HL-60 (cell line): Measurements from ENCODE around the gene ZNF792.

Experiments
- DNase-seq, 2 experiments: peaks; one replicate each; pipeline ENCODE4 v3.0.0-alpha.2; 2010 to 2020; ENCODE audit warnings: low read depth in 1 of 2, low spot score in 1 of 2
- H3K27ac ChIP-seq: fragments of 250-450 bp; sonication (Bioruptor Pico); replicated peaks from 2 replicates; pipeline ENCODE4 v1.5.1; 2020; ENCODE audit warnings: mild to moderate bottlenecking, moderate library complexity
- H3K27me3 ChIP-seq: fragments of 250-450 bp; sonication (Bioruptor Pico); 2 replicates; pipeline ENCODE4 v1.5.1; 2021; ENCODE audit warnings: mild to moderate bottlenecking, moderate library complexity; ENCODE audit not compliant: insufficient read depth, poor library complexity, severe bottlenecking
- H3K4me3 ChIP-seq: replicated peaks from 2 replicates; pipeline ENCODE4 v1.5.1; 2011; ENCODE audit warnings: mild to moderate bottlenecking, control low read depth, low read length; ENCODE audit not compliant: insufficient read depth
- GABPA ChIP-seq: IDR thresholded peaks from 2 replicates; pipeline ENCODE4 v1.6.1; 2012; ENCODE audit warnings: low read depth
- POLR2AphosphoS5 ChIP-seq: IDR thresholded peaks from 2 replicates; pipeline ENCODE4 v1.6.1; 2012; ENCODE audit warnings: low read depth
- SPI1 ChIP-seq: IDR thresholded peaks from 2 replicates; pipeline ENCODE4 v1.6.1; 2012; ENCODE audit warnings: low read depth, mild to moderate bottlenecking, borderline replicate concordance
- TF ChIP-seq, protein P1 (sequence below): IDR thresholded peaks from 2 replicates; pipeline ENCODE4 v1.6.1; 2012; ENCODE audit warnings: low read depth; ENCODE audit not compliant: insufficient replicate concordance
- TF ChIP-seq, protein P2 (sequence below): IDR thresholded peaks from one replicate; pipeline ENCODE4 v1.5.1; 2011; ENCODE audit warnings: low read length, control low read depth, inconsistent platforms; ENCODE audit not compliant: insufficient read depth

ZNF792 gene

DNA sequence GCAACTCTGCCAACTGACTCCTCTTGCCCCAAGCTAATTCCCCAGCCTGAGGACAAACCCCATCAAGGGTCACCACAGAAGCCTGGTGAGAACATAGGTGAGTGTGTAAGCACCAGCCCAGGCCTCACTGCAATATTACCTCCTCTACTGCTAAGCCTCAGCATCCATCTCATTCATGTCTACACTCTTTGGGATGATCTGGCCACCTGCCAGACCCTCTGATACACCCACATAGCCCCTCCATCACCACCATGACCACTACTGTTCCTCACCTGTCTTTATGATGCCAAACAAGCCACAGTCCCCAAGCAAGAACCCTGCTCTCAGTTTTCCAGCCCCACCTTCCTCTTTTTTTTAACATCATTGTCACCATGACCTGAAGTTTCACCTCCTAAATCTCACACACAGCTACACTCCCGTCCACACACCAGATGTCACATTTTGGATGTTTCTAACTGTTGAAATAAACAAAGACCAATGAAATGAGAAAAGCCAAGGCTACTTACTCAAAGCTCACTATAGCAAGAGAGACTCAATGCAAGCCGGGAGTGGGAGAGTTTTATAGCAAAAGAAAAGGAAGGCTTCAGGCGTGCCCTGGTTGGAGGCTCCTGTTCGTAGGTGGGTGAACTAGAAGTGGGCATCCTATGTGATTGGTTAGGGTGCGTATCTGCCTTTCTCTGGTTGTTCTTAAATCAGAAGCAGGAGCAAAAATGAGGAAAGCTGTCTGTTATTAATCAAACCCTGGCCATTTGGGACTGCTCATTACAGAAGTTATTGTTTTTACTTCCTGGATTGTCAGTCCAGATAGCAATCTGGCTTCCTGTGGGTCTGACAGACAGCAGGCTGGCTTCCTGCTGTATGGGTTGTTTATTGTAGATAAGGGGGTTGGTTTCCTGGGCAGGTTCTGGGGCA, 2.0 kb downstream of the ZNF792 start:
- Histone ChIP-seq H3K27me3 (no peaks in the 10 kb centered on the region), H3K4me3 (no peak overlapping the region), H3K27ac (peak overlapping the region; percentile 40)
- TF ChIP-seq, protein P1, sequence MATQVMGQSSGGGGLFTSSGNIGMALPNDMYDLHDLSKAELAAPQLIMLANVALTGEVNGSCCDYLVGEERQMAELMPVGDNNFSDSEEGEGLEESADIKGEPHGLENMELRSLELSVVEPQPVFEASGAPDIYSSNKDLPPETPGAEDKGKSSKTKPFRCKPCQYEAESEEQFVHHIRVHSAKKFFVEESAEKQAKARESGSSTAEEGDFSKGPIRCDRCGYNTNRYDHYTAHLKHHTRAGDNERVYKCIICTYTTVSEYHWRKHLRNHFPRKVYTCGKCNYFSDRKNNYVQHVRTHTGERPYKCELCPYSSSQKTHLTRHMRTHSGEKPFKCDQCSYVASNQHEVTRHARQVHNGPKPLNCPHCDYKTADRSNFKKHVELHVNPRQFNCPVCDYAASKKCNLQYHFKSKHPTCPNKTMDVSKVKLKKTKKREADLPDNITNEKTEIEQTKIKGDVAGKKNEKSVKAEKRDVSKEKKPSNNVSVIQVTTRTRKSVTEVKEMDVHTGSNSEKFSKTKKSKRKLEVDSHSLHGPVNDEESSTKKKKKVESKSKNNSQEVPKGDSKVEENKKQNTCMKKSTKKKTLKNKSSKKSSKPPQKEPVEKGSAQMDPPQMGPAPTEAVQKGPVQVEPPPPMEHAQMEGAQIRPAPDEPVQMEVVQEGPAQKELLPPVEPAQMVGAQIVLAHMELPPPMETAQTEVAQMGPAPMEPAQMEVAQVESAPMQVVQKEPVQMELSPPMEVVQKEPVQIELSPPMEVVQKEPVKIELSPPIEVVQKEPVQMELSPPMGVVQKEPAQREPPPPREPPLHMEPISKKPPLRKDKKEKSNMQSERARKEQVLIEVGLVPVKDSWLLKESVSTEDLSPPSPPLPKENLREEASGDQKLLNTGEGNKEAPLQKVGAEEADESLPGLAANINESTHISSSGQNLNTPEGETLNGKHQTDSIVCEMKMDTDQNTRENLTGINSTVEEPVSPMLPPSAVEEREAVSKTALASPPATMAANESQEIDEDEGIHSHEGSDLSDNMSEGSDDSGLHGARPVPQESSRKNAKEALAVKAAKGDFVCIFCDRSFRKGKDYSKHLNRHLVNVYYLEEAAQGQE, result no peak
- peak; percentile 45; the same call in 1 of the 2 replicates for TF ChIP-seq POLR2AphosphoS5
- DNase-seq, result peak in 1 of 2 experiments; percentile 48

DNA sequence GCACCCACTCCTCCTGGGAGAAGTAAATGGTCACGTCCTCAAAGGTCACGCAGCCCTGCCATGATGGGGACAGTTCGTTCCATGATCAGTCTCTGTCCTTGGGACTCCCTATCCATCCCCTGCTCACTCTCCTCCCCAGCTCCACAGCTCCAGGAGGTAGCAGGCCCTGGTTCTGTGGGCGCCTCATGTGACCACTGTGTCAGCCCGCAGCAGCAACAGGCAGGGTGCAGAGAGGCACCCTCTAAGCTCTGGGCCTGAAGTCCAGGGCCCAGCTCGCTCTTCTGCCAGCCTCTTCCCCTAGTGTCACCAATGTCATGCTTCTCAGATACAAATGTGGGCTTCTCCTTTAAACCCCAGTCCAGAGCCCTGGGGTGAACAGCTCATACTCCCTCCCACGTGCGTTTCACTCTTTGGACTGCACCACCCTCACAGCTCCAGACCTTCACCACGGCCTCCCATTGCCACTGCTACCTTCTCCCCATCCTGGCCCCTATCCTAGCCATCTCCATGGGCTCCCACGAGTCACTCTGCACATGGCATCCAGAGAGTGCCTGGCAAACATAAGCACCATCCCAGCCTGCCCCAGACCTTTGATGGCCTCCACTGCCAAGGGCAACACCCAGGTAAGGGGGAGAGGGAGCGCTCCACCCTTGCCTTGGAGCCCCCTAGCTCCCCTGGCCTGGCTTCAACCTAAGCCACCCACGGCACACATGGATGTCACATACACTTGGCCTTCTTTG, 2.9 kb downstream of the ZNF792 start:
- no peak overlapping the region for H3K27ac ChIP-seq
- H3K4me3 ChIP-seq, result no peak overlapping the region
- DNase-seq, result no peak
- TF ChIP-seq SPI1, result no peak
- TF ChIP-seq, protein P2, sequence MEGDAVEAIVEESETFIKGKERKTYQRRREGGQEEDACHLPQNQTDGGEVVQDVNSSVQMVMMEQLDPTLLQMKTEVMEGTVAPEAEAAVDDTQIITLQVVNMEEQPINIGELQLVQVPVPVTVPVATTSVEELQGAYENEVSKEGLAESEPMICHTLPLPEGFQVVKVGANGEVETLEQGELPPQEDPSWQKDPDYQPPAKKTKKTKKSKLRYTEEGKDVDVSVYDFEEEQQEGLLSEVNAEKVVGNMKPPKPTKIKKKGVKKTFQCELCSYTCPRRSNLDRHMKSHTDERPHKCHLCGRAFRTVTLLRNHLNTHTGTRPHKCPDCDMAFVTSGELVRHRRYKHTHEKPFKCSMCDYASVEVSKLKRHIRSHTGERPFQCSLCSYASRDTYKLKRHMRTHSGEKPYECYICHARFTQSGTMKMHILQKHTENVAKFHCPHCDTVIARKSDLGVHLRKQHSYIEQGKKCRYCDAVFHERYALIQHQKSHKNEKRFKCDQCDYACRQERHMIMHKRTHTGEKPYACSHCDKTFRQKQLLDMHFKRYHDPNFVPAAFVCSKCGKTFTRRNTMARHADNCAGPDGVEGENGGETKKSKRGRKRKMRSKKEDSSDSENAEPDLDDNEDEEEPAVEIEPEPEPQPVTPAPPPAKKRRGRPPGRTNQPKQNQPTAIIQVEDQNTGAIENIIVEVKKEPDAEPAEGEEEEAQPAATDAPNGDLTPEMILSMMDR, result no peak
- TF ChIP-seq, protein P1, result no peak
- TF ChIP-seq POLR2AphosphoS5, result no peak
- TF ChIP-seq GABPA, result no peak
- H3K27me3 ChIP-seq, result no peaks in the 10 kb centered on the region

DNA sequence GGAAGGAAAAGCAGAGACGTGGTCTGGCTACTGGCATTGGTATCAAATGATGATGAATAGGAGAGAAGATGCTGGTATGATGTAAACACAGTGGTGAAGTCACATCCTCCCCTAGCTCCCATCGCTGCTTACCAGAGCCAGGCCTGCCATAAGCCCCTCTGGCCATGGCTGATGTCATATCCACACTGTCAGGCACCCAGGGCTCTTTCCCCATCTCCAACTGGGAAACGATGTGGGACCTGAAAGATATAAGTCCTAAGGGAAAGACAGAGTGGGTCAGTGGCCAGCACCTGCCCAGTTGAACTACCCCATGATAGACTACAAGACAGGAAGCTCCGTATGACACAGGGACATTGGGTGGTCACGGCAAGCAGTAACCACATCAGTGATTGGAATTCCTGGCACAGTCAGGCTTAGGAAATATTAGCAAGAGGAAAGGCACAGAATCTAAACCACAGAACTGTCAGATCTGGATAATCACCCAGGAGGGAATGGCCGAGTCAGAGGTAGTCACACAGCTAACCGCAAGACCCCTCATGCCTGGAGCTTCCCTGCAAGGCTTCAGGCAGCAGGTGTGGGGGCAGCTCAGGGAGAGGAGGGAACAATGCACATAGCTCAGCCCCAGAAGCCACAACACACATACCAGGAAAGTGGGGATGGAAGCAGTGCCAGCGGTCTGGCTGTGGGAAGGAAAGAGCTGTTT, 3.8 kb downstream of the ZNF792 start:
- Histone ChIP-seq H3K4me3 (no peak overlapping the region), H3K27ac (no peak overlapping the region), H3K27me3 (no peaks in the 10 kb centered on the region)
- no peak for DNase-seq
- TF ChIP-seq SPI1, result no peak
- TF ChIP-seq POLR2AphosphoS5, result no peak
- TF ChIP-seq, protein P2, result no peak
- no peak for TF ChIP-seq GABPA
- TF ChIP-seq, protein P1, result no peak
